SU-DHL-6 (cell line): ENCODE data around the gene DCDC1.

Experiments
- H2AFZ ChIP-seq: fragments of 200-600 bp; sonication (generic); 2 replicates; pipeline ENCODE4 v1.6.1; 2014; ENCODE audit warnings: low read depth, mild to moderate bottlenecking, moderate library complexity, mixed read lengths, antibody characterized with exemption, low read length; ENCODE audit not compliant: severe bottlenecking
- H3F3A ChIP-seq: fragments of 200-600 bp; shearing (Covaris generic); 2 replicates; pipeline ENCODE4 v1.6.0; 2016; ENCODE audit warnings: antibody characterized with exemption, mild to moderate bottlenecking; ENCODE audit not compliant: insufficient read depth
- H3K27ac ChIP-seq: fragments of 200-600 bp; sonication (generic); 2 replicates; pipeline ENCODE4 v1.5.1; 2016; ENCODE audit warnings: low read depth, mild to moderate bottlenecking, low read length, moderate library complexity, mixed read lengths
- H3K27me3 ChIP-seq: fragments of 200-600 bp; sonication (generic), shearing (Covaris generic); 2 replicates; pipeline ENCODE4 v1.6.0; 2014; ENCODE audit warnings: mild to moderate bottlenecking, low read length
- H3K36me3 ChIP-seq: fragments of 200-600 bp; sonication (generic); 2 replicates; pipeline ENCODE4 v1.6.1; 2014; ENCODE audit warnings: mild to moderate bottlenecking, low read length, mixed read lengths
- H3K4me2 ChIP-seq: fragments of 300-600, 200-600 bp; shearing (Covaris generic), sonication (generic); 2 replicates; pipeline ENCODE4 v1.6.0; 2014; ENCODE audit warnings: low read length, low read depth, mild to moderate bottlenecking; ENCODE audit not compliant: poor library complexity, severe bottlenecking
- H3K4me3 ChIP-seq: fragments of 200-600 bp; sonication (generic); 2 replicates; pipeline ENCODE4 v1.5.1; 2014; ENCODE audit warnings: antibody characterized with exemption, low read length, mild to moderate bottlenecking, mixed read lengths; ENCODE audit not compliant: insufficient read depth, poor library complexity, severe bottlenecking
- H3K79me2 ChIP-seq: fragments of 200-600 bp; sonication (generic); 2 replicates; pipeline ENCODE4 v1.6.1; 2014; ENCODE audit warnings: mild to moderate bottlenecking, low read length, moderate library complexity; ENCODE audit not compliant: insufficient read depth
- H3K9ac ChIP-seq: fragments of 200-600 bp; sonication (generic); 2 replicates; pipeline ENCODE4 v1.7.0; 2014; ENCODE audit warnings: mild to moderate bottlenecking, low read length
- H3K9me2 ChIP-seq: fragments of 200-600 bp; sonication (generic); replicated peaks from 2 replicates; pipeline ENCODE4 v1.6.1; 2014; ENCODE audit warnings: low read length; ENCODE audit not compliant: insufficient read depth
- H3K9me3 ChIP-seq: fragments of 200-600 bp; sonication (generic); 2 replicates; pipeline ENCODE4 v1.6.1; 2014; ENCODE audit warnings: low read length, mixed read lengths; ENCODE audit not compliant: insufficient read depth
- H4K20me1 ChIP-seq: fragments of 200-600 bp; sonication (generic); 2 replicates; pipeline ENCODE4 v1.6.1; 2014; ENCODE audit warnings: low read depth, mild to moderate bottlenecking, antibody characterized with exemption, low read length, moderate library complexity, mixed read lengths
- CTCF ChIP-seq: fragments of 200-600 bp; sonication (generic); IDR thresholded peaks from one replicate; pipeline ENCODE4 v1.5.1; 2017; ENCODE audit warnings: antibody characterized with exemption, mild to moderate bottlenecking, low read length, moderate library complexity; ENCODE audit not compliant: insufficient read depth, poor library complexity, severe bottlenecking
- EZH2phosphoT487 ChIP-seq: fragments of 200-600 bp; sonication (generic), shearing (Covaris generic); conservative IDR thresholded peaks from 2 replicates; pipeline ENCODE4 v1.6.1; 2018; ENCODE audit warnings: mild to moderate bottlenecking, antibody characterized with exemption, low read length, moderate library complexity, mixed read lengths

DCDC1 gene

DNA sequence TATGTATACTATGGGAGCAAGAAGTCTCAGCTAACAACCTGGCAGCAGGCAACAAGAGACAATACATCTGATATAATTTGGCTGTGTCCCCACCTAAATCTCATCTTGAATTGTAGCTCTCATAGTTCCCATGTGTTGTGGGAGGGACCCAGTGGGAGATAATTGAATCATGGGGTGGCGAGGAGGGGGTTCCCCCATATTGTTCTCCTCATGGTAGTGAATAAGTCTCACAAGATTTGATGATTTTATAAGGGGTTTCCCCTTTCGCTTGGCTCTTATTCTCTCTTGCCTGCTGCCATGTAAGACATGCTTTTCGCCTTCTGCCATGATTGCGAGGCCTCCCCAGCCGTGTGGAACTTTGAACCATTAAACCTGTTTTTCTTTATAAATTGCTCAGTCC lies 6.3 kb upstream of the DCDC1 start:
- H3K27me3 ChIP-seq, result no peaks in the 10 kb centered on the region
- H3K79me2 ChIP-seq, result peaks cover 7% of the 10 kb centered on the region
- H3K4me2 ChIP-seq, result no peak overlapping the region
- H3K27ac ChIP-seq, result no peak overlapping the region
- no peak overlapping the region for H2AFZ ChIP-seq
- no peak for TF ChIP-seq CTCF
- no peak for TF ChIP-seq EZH2phosphoT487
- H3K9me2 ChIP-seq, result no peaks in the 10 kb centered on the region
- no peak overlapping the region for H3K9ac ChIP-seq
- H4K20me1 ChIP-seq, result no peaks in the 10 kb centered on the region
- no peak overlapping the region for H3K4me3 ChIP-seq
- H3K9me3 ChIP-seq, result no peaks in the 10 kb centered on the region
- no peaks in the 10 kb centered on the region for H3F3A ChIP-seq
- H3K36me3 ChIP-seq, result no peaks in the 10 kb centered on the region; the same call in 1 of the 2 replicates

DNA sequence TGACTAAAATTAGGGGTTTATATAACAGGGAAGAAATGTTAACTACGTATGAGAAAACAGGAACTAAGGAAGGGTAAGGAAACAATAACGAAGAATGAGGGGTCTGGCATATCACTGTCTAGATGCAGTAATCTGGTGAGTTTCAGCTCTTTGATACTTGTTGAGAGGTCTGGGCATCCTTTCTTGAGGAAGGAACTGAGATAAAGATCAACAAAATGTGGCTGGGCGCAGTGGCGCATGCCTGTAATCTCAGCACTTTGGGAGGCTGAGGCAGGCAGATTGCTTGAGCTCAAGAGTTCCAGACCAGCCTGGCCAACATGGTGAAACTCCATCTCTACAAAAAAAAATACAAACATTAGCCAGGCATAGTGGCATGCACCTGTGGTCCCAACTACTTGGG lies 2.7 kb downstream of the DCDC1 start:
- H3K27ac ChIP-seq, result no peak overlapping the region
- H3K27me3 ChIP-seq, result no peaks in the 10 kb centered on the region
- no peak overlapping the region for H2AFZ ChIP-seq
- H3K9me2 ChIP-seq, result no peaks in the 10 kb centered on the region
- H3F3A ChIP-seq, result no peaks in the 10 kb centered on the region
- H3K4me3 ChIP-seq, result no peak overlapping the region
- no peak overlapping the region for H3K9ac ChIP-seq
- no peaks in the 10 kb centered on the region; the same call in 1 of the 2 replicates for H3K36me3 ChIP-seq
- H3K9me3 ChIP-seq, result no peaks in the 10 kb centered on the region
- H3K79me2 ChIP-seq, result peaks cover 9% of the 10 kb centered on the region
- no peaks in the 10 kb centered on the region for H4K20me1 ChIP-seq
- TF ChIP-seq CTCF (no peak), EZH2phosphoT487 (no peak)
- H3K4me2 ChIP-seq, result no peak overlapping the region

DNA sequence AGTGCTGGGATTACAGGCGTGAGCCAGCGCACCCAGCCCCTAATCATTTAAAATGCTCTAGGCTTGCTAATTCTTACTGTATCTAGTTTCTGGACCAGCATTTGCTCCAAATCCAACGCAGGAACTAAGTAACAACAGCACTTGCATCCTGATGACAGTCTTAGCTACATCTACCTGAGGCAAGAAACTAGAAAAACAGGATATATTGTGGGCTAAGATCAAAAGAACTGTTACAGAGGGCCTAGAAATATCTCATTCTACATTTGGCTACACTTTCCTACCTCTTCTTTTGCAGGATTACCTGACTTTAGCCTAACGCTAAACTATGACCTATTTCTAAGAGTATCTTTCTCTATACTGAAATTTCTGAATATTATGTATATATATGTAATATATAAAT lies 7.8 kb downstream of the DCDC1 start:
- no peaks in the 10 kb centered on the region for H3K9me3 ChIP-seq
- TF ChIP-seq EZH2phosphoT487, result no peak
- no peak for TF ChIP-seq CTCF
- H3F3A ChIP-seq, result no peaks in the 10 kb centered on the region
- no peak overlapping the region for H2AFZ ChIP-seq
- H3K4me3 ChIP-seq, result no peak overlapping the region
- no peak overlapping the region for H3K9ac ChIP-seq
- H3K9me2 ChIP-seq, result no peaks in the 10 kb centered on the region
- no peaks in the 10 kb centered on the region for H4K20me1 ChIP-seq
- H3K36me3 ChIP-seq, result no peaks in the 10 kb centered on the region
- no peak overlapping the region for H3K27ac ChIP-seq
- H3K4me2 ChIP-seq, result no peak overlapping the region
- no peaks in the 10 kb centered on the region for H3K27me3 ChIP-seq
- H3K79me2 ChIP-seq, result no peaks in the 10 kb centered on the region
